ENCODE data around the gene RPLP2. TPM values are rescaled to one million over a fixed set of nuclear protein-coding genes. Genes with fewer than 3 reads are reported as not detected.

RPLP2 gene
- total RNA-seq, 1 donor from 2014 or later, result 1,110 TPM

DNA sequence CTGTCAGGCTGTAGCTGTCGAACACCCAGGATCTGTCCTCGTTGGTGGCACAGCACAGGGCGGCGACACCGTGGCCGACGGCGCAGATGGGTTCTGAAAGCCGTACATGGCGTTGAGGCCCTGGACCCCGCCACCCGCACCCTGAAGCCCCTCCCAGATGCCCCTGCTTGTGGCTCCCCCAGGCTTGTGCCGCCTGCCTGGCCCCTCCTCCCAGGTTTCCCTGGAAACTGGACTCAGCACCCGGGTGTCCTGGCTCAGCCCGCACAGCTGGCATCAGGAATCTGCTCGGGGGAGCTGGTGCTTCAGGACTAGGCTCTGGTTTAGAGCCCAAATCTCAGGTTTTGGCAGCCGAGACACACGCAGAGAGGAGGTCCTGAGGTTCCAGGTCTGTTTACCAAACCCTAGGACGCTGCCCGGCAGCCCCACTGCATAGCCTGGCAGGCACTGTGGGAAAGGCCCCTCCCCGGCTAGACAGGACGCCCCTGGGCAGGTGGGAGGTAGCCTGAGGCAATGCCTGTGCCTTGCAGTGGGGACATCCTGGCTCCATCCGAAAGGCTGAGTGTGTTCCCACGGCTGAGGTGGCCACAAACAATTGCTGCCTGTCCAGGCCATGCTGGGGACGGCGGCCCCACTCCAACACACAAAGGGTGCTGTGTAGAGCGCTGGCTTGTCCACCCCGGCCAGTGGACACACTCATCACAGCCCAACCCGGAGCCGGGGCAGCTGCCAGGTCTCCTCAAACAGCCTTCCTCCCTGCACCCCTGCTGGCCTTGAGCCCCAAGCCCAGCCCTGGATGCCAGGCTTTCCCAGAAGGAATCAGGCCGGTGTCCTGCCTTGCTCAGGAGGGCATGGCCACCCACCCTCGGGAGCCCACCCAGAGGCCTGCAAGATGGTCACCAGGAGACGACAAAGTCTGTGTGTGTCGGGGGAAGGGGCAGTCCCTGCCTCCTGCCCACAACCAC, 37.1 kb upstream of the RPLP2 start:
- DNase-seq (ENCODE audit: missing footprints) (no peak), ATAC-seq (no peak)
- intact Hi-C loops (cut with DNase I), result no loop called here

DNA sequence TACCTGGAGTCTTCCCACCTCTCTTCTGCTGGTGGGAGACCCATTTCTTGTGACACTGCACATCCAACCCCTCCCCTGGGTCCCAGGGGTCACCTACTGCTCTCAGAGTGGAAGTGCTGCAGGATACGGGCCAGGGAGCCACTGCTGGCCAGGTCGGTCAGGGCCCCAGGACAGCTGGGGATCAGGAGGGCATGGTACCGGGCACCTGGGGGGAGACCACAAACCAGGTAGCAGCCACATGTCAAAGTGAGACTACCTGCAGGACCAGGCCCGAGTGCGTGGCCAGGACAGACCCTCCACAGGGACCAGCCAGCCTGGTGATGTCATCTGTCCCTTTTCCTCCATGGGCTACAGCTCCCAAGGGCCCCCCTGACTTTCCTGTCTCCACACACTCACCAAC, 36.3 kb upstream of the RPLP2 start:
- ATAC-seq (no peak), DNase-seq (ENCODE audit: missing footprints) (no peak)
- intact Hi-C loops (cut with DNase I), result no loop called here

- ATAC-seq (no peak), DNase-seq (ENCODE audit: missing footprints) (no peak)
- intact Hi-C loops (cut with DNase I), result no loop called here
Observed at GRCh38 chr11:773830-774229, 35.9 kb upstream of the RPLP2 start.

DNA sequence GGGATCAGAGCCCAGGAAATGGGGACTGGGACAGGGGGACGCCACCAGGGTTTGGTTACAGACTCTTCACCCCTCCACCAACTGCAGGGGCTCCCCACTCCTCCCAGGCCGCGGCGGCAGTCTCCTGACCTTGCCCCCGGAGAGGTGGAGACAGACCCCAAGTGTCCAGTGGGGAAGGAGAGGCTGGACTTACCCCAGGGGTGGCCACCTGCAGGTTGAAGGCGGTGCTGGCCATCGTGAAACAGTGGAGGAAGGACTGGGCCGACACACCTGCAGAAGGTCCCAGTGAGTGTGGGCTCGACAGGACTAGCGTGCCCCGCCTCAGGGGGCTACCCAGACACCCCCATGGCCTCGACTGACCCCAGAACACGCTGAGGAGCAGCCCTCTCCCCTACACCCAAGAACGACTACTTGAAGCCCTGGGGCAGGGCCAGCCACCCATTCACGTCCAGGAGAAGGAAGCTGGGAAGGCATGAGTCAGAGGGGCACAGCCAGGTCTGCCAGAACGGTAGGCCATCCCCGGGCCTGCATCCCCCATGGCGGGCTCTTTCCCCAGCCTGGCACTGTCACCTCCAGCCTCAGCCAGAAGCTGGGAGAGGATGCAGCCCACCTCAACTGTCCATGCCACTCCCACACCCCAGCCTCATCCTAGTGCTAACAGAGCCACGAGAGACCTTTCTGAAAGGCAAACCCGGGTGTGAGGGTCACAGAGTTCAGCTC, 34.7 kb upstream of the RPLP2 start:
- DNase-seq (ENCODE audit: missing footprints) (no peak), ATAC-seq (no peak)
- intact Hi-C loops (cut with DNase I), result no loop called here

DNA sequence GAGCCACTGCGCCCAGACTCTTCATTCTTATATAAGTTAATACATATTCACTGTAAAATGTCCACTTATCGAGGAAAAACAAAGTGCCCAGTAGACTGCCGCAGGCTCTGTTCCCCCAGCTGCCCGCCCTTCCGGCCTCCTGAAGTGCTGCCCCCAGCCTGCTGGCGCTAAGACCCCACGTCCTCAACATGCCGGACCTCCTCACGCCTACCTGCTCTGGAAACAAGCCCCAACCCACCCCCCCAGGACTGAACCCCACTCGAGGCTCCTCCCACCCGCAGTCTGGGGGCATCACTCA, 33.6 kb upstream of the RPLP2 start:
- intact Hi-C loops (cut with DNase I), result no loop called here
- DNase-seq (ENCODE audit: missing footprints) (no peak), ATAC-seq (no peak)

DNA sequence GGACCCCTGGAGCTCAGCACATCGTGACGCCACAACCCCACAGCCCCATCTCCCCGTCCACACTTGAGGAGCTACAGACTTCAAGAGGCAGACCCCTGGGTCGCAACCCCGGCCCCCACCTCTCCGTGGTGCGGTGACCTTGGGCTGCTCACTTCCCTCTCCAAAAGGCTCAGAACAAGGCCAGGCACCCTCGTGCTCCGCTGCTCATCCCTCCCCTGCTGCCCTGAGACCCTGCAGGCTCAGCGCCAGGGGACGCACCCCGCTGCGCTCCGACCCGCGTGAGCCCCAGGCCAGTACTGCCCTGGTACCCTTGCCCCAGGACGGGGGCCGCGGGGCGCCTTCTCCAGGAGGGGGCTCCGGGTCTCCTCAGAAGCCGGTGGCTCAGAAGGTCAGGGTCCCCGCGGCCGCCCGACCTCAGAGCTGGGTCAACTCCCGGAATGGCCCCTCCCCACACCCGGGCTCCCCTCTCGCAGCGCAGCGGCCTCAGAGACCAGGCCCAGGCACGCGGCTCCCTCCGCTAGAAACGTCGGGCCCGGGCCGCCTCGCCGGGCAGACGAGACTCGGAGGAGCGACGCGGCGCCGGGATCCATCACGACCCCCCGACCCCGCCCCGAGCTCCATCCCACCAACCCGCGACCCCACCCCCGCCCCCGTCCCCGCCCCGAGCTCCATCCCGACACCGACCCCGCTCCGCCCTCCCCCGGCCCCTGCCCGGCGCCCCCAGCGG, 33.0 kb upstream of the RPLP2 start:
- intact Hi-C loops (cut with DNase I), result no loop called here
- DNase-seq (ENCODE audit: missing footprints) (no peak), ATAC-seq (peak; percentile 18)

DNA sequence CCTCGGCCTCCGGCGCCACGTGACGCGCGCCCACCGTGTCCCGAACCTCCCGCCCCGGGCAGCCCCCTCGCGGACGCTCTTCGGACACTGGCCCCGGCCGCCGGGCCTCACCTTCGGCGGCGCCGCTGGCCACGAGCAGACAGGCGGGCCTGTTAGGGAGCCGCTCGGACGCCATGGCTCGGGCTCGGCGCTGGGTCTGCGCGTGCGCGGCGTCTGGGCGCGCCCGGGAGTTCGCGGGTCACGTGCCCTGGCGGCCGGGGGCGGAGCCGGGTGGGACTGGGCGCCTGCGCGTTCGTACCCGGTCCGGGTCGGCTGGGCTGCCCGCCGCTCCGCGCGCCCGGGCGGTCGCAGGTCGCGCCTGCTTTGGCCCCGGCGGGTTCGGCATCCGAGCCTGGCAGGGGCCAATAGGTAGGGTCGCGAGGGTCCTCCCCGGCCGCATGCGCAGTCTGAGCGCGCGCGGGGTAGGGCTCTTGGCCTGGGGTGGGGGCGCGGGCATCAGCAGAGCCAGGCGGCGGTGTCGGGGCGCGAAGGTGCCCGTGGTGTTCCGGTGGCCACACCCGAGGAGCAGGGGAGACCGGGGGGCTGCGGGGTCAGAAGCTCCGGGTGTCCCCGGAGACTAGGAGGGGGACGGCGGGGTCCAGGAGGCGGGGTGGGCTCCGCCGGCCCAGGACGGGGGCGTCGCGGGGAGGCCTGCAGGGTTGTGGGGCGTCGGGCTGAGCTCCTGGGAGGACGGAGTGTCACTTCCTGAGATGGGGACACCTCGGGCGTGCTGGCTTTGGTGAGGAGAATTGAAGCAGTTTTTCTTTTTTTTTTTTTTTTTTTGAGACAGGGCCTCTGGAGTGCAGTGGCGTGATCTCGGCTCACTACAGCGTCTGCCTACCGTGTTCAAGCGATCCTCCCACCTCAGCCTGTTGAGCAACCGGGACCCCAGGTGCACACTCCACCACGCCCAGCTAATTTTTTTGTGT, 32.2 kb upstream of the RPLP2 start, which contains the start of gene GATD1:
TSS of gene GATD1 (minus strand) at position 200 of the 968 bp plus-strand sequence. CDS start at position 175, 25 bp downstream.
- DNase-seq (ENCODE audit: missing footprints) (peak; percentile 96), ATAC-seq (peak; percentile 94)
- intact Hi-C loops (cut with DNase I), result no loop called here

GRCh38 chr11:778976-779954, 30.5 kb upstream of the RPLP2 start:
- no peak for ATAC-seq
- peak; percentile 45 for DNase-seq (ENCODE audit: missing footprints)
- intact Hi-C loops (cut with DNase I), result no loop called here

DNA sequence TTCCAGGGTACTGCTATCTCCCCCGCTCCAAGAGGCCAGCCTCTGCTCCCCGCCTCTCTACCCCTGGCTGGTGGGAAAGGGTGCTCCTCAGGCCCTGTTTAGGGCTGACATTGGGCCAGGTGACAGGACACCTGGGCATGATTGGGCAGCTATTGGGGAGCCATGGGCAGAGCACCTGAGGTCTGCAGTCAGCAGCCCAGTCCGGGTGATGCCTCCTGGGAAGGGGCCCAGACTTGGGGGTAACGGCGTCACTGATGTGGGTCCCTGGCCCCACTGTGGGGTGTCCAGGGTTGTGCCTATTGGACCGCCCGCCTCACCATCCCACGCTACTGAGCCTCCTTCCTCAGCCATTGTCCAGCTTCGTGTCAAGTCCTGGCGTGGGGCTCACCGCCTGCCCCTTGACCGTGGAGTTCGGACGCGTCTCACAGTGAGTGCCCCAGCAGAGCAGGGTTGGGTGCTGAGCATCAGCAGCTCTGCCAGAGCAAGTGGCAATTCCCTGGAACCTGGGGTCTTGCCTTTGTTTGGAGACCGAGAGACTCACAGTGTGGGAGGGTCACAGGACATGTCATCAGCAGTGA, 29.7 kb upstream of the RPLP2 start:
- peak; percentile 49 for DNase-seq (ENCODE audit: missing footprints)

GRCh38 chr11:782264-783174, 27.2 kb upstream of the RPLP2 start:
- intact Hi-C loops (cut with DNase I), result no loop called here
- ATAC-seq (no peak), DNase-seq (ENCODE audit: missing footprints) (peak; percentile 6)

More for the DNA sequence above, 29.7 kb upstream of the RPLP2 start:
- ATAC-seq, result no peak
- intact Hi-C loops (cut with DNase I), result no loop called here

- intact Hi-C loops (cut with DNase I), result no loop called here
- ATAC-seq, result peak; percentile 64
- DNase-seq (ENCODE audit: missing footprints), result peak; percentile 84
Observed at GRCh38 chr11:783581-784015, 26.2 kb upstream of the RPLP2 start.

DNA sequence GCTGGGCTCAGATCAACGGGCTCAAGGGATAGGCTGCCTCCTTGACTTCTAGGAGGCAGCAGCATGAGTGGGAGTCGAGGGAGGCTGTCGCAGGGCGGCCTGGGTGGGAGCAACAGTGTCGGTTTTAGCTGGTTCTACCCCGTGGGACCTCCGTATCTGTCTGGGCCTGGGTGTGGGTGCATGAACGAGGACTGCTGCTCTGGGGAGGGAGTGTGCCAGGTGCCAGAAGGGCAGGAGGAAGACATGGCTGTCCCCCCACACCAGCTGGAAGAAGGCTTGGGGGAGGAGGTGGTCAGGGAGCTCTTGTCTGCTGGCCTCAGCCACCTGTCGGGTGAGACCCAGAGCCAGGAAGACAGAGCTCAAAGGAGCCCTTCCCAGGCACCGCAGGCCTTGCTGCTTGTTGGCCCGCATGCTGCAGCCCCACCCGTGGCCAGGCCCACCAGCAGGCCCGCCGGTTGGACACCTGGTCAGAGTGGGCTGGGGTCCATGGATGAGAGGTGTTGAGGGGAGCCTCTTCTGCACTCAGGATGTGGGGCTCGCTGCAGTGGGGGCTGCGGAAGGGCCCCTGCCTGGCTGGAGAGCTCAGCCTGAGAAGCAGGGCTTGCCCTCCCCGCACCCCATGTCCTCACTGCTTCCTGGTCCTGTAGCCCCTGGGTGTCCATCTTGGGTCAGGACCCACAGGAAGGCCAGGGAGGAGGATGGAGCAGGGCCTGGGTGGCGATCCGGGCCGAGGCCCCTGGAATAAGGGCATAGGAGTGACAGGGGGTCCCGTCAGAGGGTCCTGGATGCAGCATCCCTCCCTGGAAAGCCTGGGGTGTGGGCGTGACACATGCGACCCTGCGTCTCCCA, 23.3 kb upstream of the RPLP2 start:
- DNase-seq (ENCODE audit: missing footprints) (no peak), ATAC-seq (no peak)
- intact Hi-C loops (cut with DNase I), result no loop called here

DNA sequence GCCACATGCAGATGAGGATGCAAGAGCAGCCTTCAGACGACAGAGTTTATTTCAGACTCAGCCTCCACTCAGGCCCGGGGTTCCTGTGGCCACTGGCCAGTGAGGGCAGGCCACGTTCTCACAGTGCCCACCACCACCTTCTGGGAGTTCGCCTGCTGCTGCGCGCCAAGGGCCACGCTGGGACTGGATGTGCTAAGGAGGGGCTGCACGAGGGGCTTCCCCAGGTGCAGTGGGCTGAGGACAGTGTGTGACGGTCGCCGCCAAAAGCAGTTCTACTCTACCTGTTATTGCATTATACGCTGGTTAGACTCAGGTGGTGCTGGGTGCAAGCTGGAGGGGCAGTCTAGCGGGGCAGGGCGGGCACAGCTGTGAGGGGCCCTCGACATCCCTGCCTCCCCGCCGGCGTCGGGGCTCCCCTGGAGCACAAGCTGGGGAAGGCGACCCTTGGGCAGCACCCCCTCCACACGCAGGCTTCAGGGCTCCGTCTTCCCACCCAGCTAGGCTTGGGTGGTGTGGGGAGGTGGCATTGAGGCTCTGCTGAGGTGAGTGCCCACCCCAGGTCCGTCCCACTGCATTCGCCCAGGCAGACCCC, 22.6 kb upstream of the RPLP2 start:
- ATAC-seq (no peak), DNase-seq (ENCODE audit: missing footprints) (no peak)
- intact Hi-C loops (cut with DNase I), result no loop called here

GRCh38 chr11:788009-788640, 21.6 kb upstream of the RPLP2 start:
- intact Hi-C loops (cut with DNase I), result no loop called here
- ATAC-seq (no peak), DNase-seq (ENCODE audit: missing footprints) (no peak)

Measured in Right ventricle myocardium inferior (tissue), 1 donor.